GM23248 (cell line): Measurements from ENCODE around the gene NPAS3. TPM values are rescaled to one million over a fixed set of nuclear protein-coding genes. Genes with fewer than 3 reads are reported as not detected.

ENCODE experiments used
- DNase-seq: peaks from one replicate; pipeline ENCODE4 v3.0.0-alpha.2; 2015
- H2AFZ ChIP-seq: fragments of 200-600 bp; sonication (generic); 2 replicates; pipeline ENCODE4 v1.6.1; 2016; ENCODE audit warnings: antibody characterized with exemption
- H3F3A ChIP-seq: fragments of 200-600 bp; sonication (generic); 2 replicates; pipeline ENCODE4 v1.6.1; 2016; ENCODE audit warnings: mild to moderate bottlenecking, antibody characterized with exemption, mixed run types; ENCODE audit not compliant: insufficient read depth
- H3K27ac ChIP-seq: fragments of 200-600 bp; sonication (generic); 2 replicates; pipeline ENCODE4 v1.5.1; 2016; ENCODE audit warnings: mild to moderate bottlenecking
- H3K27me3 ChIP-seq: fragments of 200-600 bp; sonication (generic); replicated peaks from 2 replicates; pipeline ENCODE4 v1.6.1; 2016; ENCODE audit warnings: mild to moderate bottlenecking; ENCODE audit not compliant: insufficient read depth
- H3K36me3 ChIP-seq: fragments of 200-600 bp; sonication (generic); 2 replicates; pipeline ENCODE4 v1.6.1; 2016; ENCODE audit warnings: low read depth, mild to moderate bottlenecking
- H3K4me1 ChIP-seq: fragments of 200-600 bp; sonication (generic); 2 replicates; pipeline ENCODE4 v1.6.1; 2016; ENCODE audit warnings: mild to moderate bottlenecking; ENCODE audit not compliant: insufficient read depth
- H3K4me2 ChIP-seq: fragments of 200-600 bp; sonication (generic); one replicate; pipeline ENCODE4 v1.6.1; 2016; ENCODE audit warnings: mild to moderate bottlenecking; ENCODE audit not compliant: unreplicated experiment
- H3K4me3 ChIP-seq: fragments of 200-600 bp; sonication (generic); 2 replicates; pipeline ENCODE4 v1.5.1; 2016; ENCODE audit warnings: mild to moderate bottlenecking
- H3K79me2 ChIP-seq: fragments of 200-600 bp; sonication (generic); 2 replicates; pipeline ENCODE4 v1.6.1; 2016; ENCODE audit warnings: mild to moderate bottlenecking; ENCODE audit not compliant: insufficient read depth
- H3K9ac ChIP-seq: fragments of 200-600 bp; sonication (generic); 2 replicates; pipeline ENCODE4 v1.6.1; 2016; ENCODE audit warnings: mild to moderate bottlenecking
- H3K9me2 ChIP-seq: fragments of 200-600 bp; sonication (generic); 2 replicates; pipeline ENCODE4 v1.6.1; 2016; ENCODE audit warnings: mixed run types, mild to moderate bottlenecking, moderate library complexity; ENCODE audit not compliant: insufficient read depth
- H3K9me3 ChIP-seq: fragments of 200-600 bp; sonication (generic); one replicate; pipeline ENCODE4 v1.6.1; 2017; ENCODE audit warnings: low read depth
- H4K20me1 ChIP-seq: fragments of 200-600 bp; sonication (generic); 2 replicates; pipeline ENCODE4 v1.6.0; 2016; ENCODE audit not compliant: insufficient read depth
- EZH2 ChIP-seq: fragments of 200-600 bp; sonication (generic); IDR thresholded peaks from 2 replicates; pipeline ENCODE4 v1.6.1; 2018; ENCODE audit warnings: antibody characterized with exemption, mild to moderate bottlenecking; ENCODE audit not compliant: insufficient read depth, poor library complexity, severe bottlenecking
- EZH2phosphoT487 ChIP-seq: fragments of 200-600 bp; sonication (generic); IDR thresholded peaks from 2 replicates; pipeline ENCODE4 v1.6.1; 2018; ENCODE audit warnings: antibody characterized with exemption, moderate library complexity, mild to moderate bottlenecking, low read depth; ENCODE audit not compliant: insufficient read depth
- WGBS, 2 experiments: methylation state at CpG; one replicate each; pipeline ENCODE4 v1.1.6; 2015 to 2017; ENCODE audit warnings: low lambda C conversion rate in 2 of 2, low coverage in 1 of 2; ENCODE audit errors: missing lambda C conversion rate in 2 of 2; 5-methylcytosine and 5-hydroxymethylcytosine counted together
- in situ Hi-C: fragments of 300-500 bp; cut with MboI; formaldehyde crosslinking; loops from 2 replicates; pipeline ENCODE4 v1.15.0; 2020
- polyA plus RNA-seq: library from polyadenylated mRNA; unstranded; fragments of >200 nt; fragmentation: Nextera tagmentation; extraction: Ambion mirVana; gene quantifications from 2 replicates; pipeline ENCODE4 v1.2.1, GENCODE V29; 2016
- total RNA-seq: library from RNA; depleted of rRNA; stranded (reverse); fragments of >200 nt; shearing (Covaris generic); gene quantifications from 2 replicates; pipeline ENCODE4 v1.2.3, GENCODE V29; 2014

The NPAS3 gene
- total and polyA plus RNA-seq, 2 experiments from 2014 or later: 0.65 TPM; not detected in 1

- no peaks in the 10 kb centered on the region for H4K20me1 ChIP-seq
- in situ Hi-C loops: no loop called here
- H3K79me2 ChIP-seq: no peaks in the 10 kb centered on the region
- 87 to 88% methylated on average over 5 of the region's 5 CpGs for WGBS, 2 experiments
- no peak overlapping the region for H3K4me3 ChIP-seq
- H3K36me3 ChIP-seq: no peaks in the 10 kb centered on the region
- no peak overlapping the region for H3K9ac ChIP-seq
- TF ChIP-seq EZH2phosphoT487: no peak
- no peak for TF ChIP-seq EZH2
- no peak overlapping the region for H3K27ac ChIP-seq
- H3K4me2 ChIP-seq: no peak overlapping the region
- no peaks in the 10 kb centered on the region for H3K9me3 ChIP-seq
- no peak overlapping the region for H2AFZ ChIP-seq
- no peaks in the 10 kb centered on the region for H3K4me1 ChIP-seq
- H3K9me2 ChIP-seq: no peaks in the 10 kb centered on the region
- no peak for DNase-seq
- H3K27me3 ChIP-seq: no peaks in the 10 kb centered on the region
- no peaks in the 10 kb centered on the region for H3F3A ChIP-seq
Measured at GRCh38 chr14:33413381-33413780, 474.7 kb downstream of the NPAS3 start.

- WGBS, 2 experiments: 87 to 94% methylated on average over 3 of the region's 3 CpGs
- H4K20me1 ChIP-seq: no peaks in the 10 kb centered on the region
- H3F3A ChIP-seq: no peaks in the 10 kb centered on the region
- H3K4me2 ChIP-seq: no peak overlapping the region
- no peaks in the 10 kb centered on the region for H3K79me2 ChIP-seq
- in situ Hi-C loops: no loop called here
- no peak overlapping the region for H3K27ac ChIP-seq
- no peaks in the 10 kb centered on the region for H3K4me1 ChIP-seq
- no peaks in the 10 kb centered on the region for H3K9me2 ChIP-seq
- H2AFZ ChIP-seq: no peak overlapping the region
- no peaks in the 10 kb centered on the region for H3K27me3 ChIP-seq
- H3K36me3 ChIP-seq: no peaks in the 10 kb centered on the region
- no peak overlapping the region for H3K4me3 ChIP-seq
- no peak for TF ChIP-seq EZH2
- no peak for TF ChIP-seq EZH2phosphoT487
- no peak for DNase-seq
- H3K9ac ChIP-seq: no peak overlapping the region
- no peaks in the 10 kb centered on the region for H3K9me3 ChIP-seq
Measured at GRCh38 chr14:33414041-33414440, 475.4 kb downstream of the NPAS3 start.

- DNase-seq: no peak
- no peaks in the 10 kb centered on the region for H3K36me3 ChIP-seq
- H3K4me3 ChIP-seq: no peak overlapping the region
- WGBS, 2 experiments: 90 to 95% methylated on average over 1 of the region's 1 CpG
- H3K9me3 ChIP-seq: no peaks in the 10 kb centered on the region
- H3K4me1 ChIP-seq: no peaks in the 10 kb centered on the region
- H3K9ac ChIP-seq: no peak overlapping the region
- H3F3A ChIP-seq: no peaks in the 10 kb centered on the region
- H3K9me2 ChIP-seq: no peaks in the 10 kb centered on the region
- no peak overlapping the region for H3K27ac ChIP-seq
- H3K4me2 ChIP-seq: no peak overlapping the region
- no peaks in the 10 kb centered on the region for H3K27me3 ChIP-seq
- H3K79me2 ChIP-seq: no peaks in the 10 kb centered on the region
- in situ Hi-C loops: no loop called here
- no peaks in the 10 kb centered on the region for H4K20me1 ChIP-seq
- TF ChIP-seq EZH2: no peak
- no peak for TF ChIP-seq EZH2phosphoT487
- no peak overlapping the region for H2AFZ ChIP-seq
Measured at GRCh38 chr14:33420051-33420627, 481.5 kb downstream of the NPAS3 start.

- H3K4me1 ChIP-seq: peaks cover 3% of the 10 kb centered on the region
- no peaks in the 10 kb centered on the region for H3K36me3 ChIP-seq
- no peak overlapping the region for H3K4me3 ChIP-seq
- in situ Hi-C loops: loop anchor here (25.0 kb wide), 1 partner anchor 843 kb away; no protein-coding TSS in a partner anchor
- 74 to 79% methylated on average over 7 of the region's 7 CpGs for WGBS, 2 experiments
- H3K9me3 ChIP-seq: no peaks in the 10 kb centered on the region
- H3K9ac ChIP-seq: no peak overlapping the region
- H3K27ac ChIP-seq: no peak overlapping the region
- no peak overlapping the region for H3K4me2 ChIP-seq
- TF ChIP-seq EZH2phosphoT487 (no peak), EZH2 (no peak)
- H2AFZ ChIP-seq: no peak overlapping the region
- no peaks in the 10 kb centered on the region for H3K9me2 ChIP-seq
- H3K27me3 ChIP-seq: no peaks in the 10 kb centered on the region
- DNase-seq: no peak
- peaks cover 6% of the 10 kb centered on the region for H3F3A ChIP-seq
- no peaks in the 10 kb centered on the region for H4K20me1 ChIP-seq
- H3K79me2 ChIP-seq: no peaks in the 10 kb centered on the region
Measured at GRCh38 chr14:33430414-33431035, 491.8 kb downstream of the NPAS3 start.
